Astrocyte of the cerebellum (primary cell): ENCODE results near the gene DIDO1.
"Not testable (repeated sequence)": the region's sequence is repeated elsewhere in the genome, so short reads cannot be mapped to it uniquely, and the experiment has no call there.

Source experiments
- DNase-seq: peaks from one replicate; pipeline ENCODE4 v3.0.0-alpha.2; 2011; ENCODE audit warnings: low read depth
- H3K4me3 ChIP-seq: 2 replicates; pipeline ENCODE4 v1.5.1; 2011; ENCODE audit warnings: mild to moderate bottlenecking, low read depth, low read length, moderate library complexity
- CTCF ChIP-seq: IDR thresholded peaks from 2 replicates; pipeline ENCODE4 v1.5.1; 2012; ENCODE audit warnings: low read length, low read depth, moderate library complexity, mild to moderate bottlenecking; ENCODE audit errors: missing control alignments
- in situ Hi-C: cut with HindIII; loops from 2 replicates; pipeline ENCODE4 v1.10.0; 2017; ENCODE audit warnings: low sequenced_read_pairs

Gene DIDO1

GRCh38 chr20:62874964-62875344 lies 51.4 kb downstream of the DIDO1 start:
- H3K4me3 ChIP-seq, result no peak overlapping the region
- no peak for TF ChIP-seq CTCF
- DNase-seq, result no peak
- in situ Hi-C loops, result no loop called here

GRCh38 chr20:62873681-62874031 lies 52.6 kb downstream of the DIDO1 start:
- H3K4me3 ChIP-seq, in situ Hi-C loops, DNase-seq: not testable (repeated sequence)
- peak; percentile 52 for TF ChIP-seq CTCF

- H3K4me3 ChIP-seq, result no peak overlapping the region
- no peak for DNase-seq
- TF ChIP-seq CTCF, result no peak
- in situ Hi-C loops, result no loop called here
These were observed 53.0 kb downstream of the DIDO1 start for GRCh38 chr20:62873280-62873679.

GRCh38 chr20:62872862-62873261 lies 53.4 kb downstream of the DIDO1 start:
- no peak overlapping the region for H3K4me3 ChIP-seq
- in situ Hi-C loops, result no loop called here
- DNase-seq, result no peak
- TF ChIP-seq CTCF, result no peak

- DNase-seq, result no peak
- no peak overlapping the region for H3K4me3 ChIP-seq
- in situ Hi-C loops, result no loop called here
- TF ChIP-seq CTCF, result no peak
These were observed 54.0 kb downstream of the DIDO1 start for GRCh38 chr20:62872184-62872847.

GRCh38 chr20:62864207-62864606 lies 62.1 kb downstream of the DIDO1 start:
- no peak overlapping the region for H3K4me3 ChIP-seq
- in situ Hi-C loops, result no loop called here
- no peak for TF ChIP-seq CTCF
- DNase-seq, result no peak

GRCh38 chr20:62861726-62862336 lies 64.5 kb downstream of the DIDO1 start, which contains the start of gene TCFL5:
TCFL5 (minus strand) TSS chr20:62861822; CDS start chr20:62861670, 152 bp downstream.
- in situ Hi-C loops, result no loop called here

More at GRCh38 chr20:62861726-62862336, 64.5 kb downstream of the DIDO1 start, which contains the start of gene TCFL5:
- TF ChIP-seq CTCF, result no peak
- H3K4me3 ChIP-seq, result peak within 1 kb of the TSS; percentile 46
- no peak for DNase-seq
